K562 (cell line): Measurements from ENCODE around the gene PPM1N. TPM values are rescaled to one million over a fixed set of nuclear protein-coding genes. Genes with fewer than 3 reads are reported as not detected.

Source experiments
- ATAC-seq: fragments of 200-7000 bp; cut with Tn5 transposase; 3 replicates; pipeline ENCODE4 v1.9.1; 2020; ENCODE audit warnings: moderate library complexity
- BruUV-seq: library from RNA; stranded (reverse); fragments of 400-500 nt; replicated peaks from 2 replicates; lab custom pipeline; 2021; lab: Mats Ljungman, UMichigan
- CTCF ChIA-PET: fragments of 300-600 bp; formaldehyde crosslinking; extraction: SDS; loops from one replicate; lab custom pipeline; 2021; ENCODE audit warnings: low intra/inter-chr PET ratio; lab: Yijun Ruan, JAX
- POLR2A ChIA-PET: fragments of 300-600, 350-650 bp; sonication (Branson Sonifier 250); formaldehyde crosslinking; extraction: SDS; loops from one replicate; lab custom pipeline; 2021; ENCODE audit warnings: antibody characterized with exemption, inconsistent platforms; lab: Yijun Ruan, JAX
- DNase-seq, 4 experiments: peaks; one replicate each; pipeline versions ENCODE4 v3.0.0 to v3.0.0-alpha.2; 2011 to 2018; ENCODE audit warnings: low spot score in 3 of 4, mixed read lengths in 3 of 4; ENCODE audit errors: extremely low read depth in 1 of 4
- FAIRE-seq: peaks from 2 replicates; lab custom pipeline; 2011; peaks lifted over from hg19 to GRCh38; lab: Jason Lieb, UNC
- H2AFZ ChIP-seq: 2 replicates; pipeline ENCODE4 v1.6.0; 2011; ENCODE audit warnings: low read depth, low read length, control low read depth, inconsistent platforms
- H3K27ac ChIP-seq: fragments of 200-600 bp; 3 replicates; pipeline ENCODE4 v1.8.0; 2011; ENCODE audit warnings: low read depth, mild to moderate bottlenecking, control low read depth, inconsistent platforms, low read length, moderate library complexity, mixed read lengths; ENCODE audit errors: extremely low read depth
- H3K27me3 ChIP-seq, 2 experiments: fragments of 300-600 bp in 1 of 2; 2 replicates in 1 of 2; 3 replicates in 1 of 2; pipeline versions ENCODE4 v1.6.0 to v1.8.0; 2011; ENCODE audit warnings: inconsistent platforms in 2 of 2, low read length in 2 of 2, mild to moderate bottlenecking in 1 of 2, mixed read lengths in 1 of 2, moderate library complexity in 1 of 2; ENCODE audit not compliant: control insufficient read depth in 2 of 2, insufficient read depth in 2 of 2
- H3K36me3 ChIP-seq: fragments of 300-600 bp; 3 replicates; pipeline ENCODE4 v1.8.0; 2011; ENCODE audit warnings: mild to moderate bottlenecking, low read length, inconsistent platforms; ENCODE audit not compliant: control insufficient read depth, insufficient read depth
- H3K4me1 ChIP-seq, 2 experiments: fragments of 200-600 bp in 1 of 2; replicated peaks in 1 of 2; 2 replicates in 1 of 2; 3 replicates in 1 of 2; pipeline versions ENCODE4 v1.5.1 to v1.8.0; 2011; ENCODE audit warnings: inconsistent platforms in 2 of 2, low read length in 2 of 2, mild to moderate bottlenecking in 1 of 2, mixed read lengths in 1 of 2, moderate library complexity in 1 of 2; ENCODE audit not compliant: control insufficient read depth in 2 of 2, insufficient read depth in 2 of 2
- H3K4me2 ChIP-seq: 2 replicates; pipeline ENCODE4 v1.6.1; 2011; ENCODE audit warnings: low read length, control low read depth, inconsistent platforms, mixed read lengths; ENCODE audit not compliant: insufficient read depth
- H3K4me3 ChIP-seq: fragments of 200-600 bp; sonication (generic), shearing (Covaris generic); 2 replicates; pipeline ENCODE4 v1.5.1; 2016; ENCODE audit warnings: control low read depth, inconsistent platforms
- H3K79me2 ChIP-seq: fragments of 200-600 bp; 3 replicates; pipeline ENCODE4 v1.8.0; 2011; ENCODE audit warnings: low read length, inconsistent platforms; ENCODE audit not compliant: control insufficient read depth, insufficient read depth
- H3K9ac ChIP-seq, 2 experiments: 2 replicates each; pipeline versions ENCODE4 v1.6.0 to v1.6.1; 2011; ENCODE audit warnings: low read depth in 2 of 2, low read length in 2 of 2, control low read depth in 1 of 2, inconsistent platforms in 1 of 2, mild to moderate bottlenecking in 1 of 2, mixed read lengths in 1 of 2; ENCODE audit not compliant: insufficient read depth in 1 of 2
- H3K9me1 ChIP-seq: one replicate; pipeline ENCODE4 v1.6.0; 2011; ENCODE audit warnings: inconsistent platforms, mild to moderate bottlenecking, low read length, moderate library complexity; ENCODE audit not compliant: control insufficient read depth, insufficient read depth
- H3K9me3 ChIP-seq: replicated peaks from 2 replicates; pipeline ENCODE4 v1.5.1; 2011; ENCODE audit warnings: low read depth, low read length, inconsistent platforms; ENCODE audit not compliant: control insufficient read depth, insufficient read depth
- H4K20me1 ChIP-seq: replicated peaks from 2 replicates; pipeline ENCODE4 v1.6.1; 2011; ENCODE audit warnings: low read length, inconsistent platforms, mixed read lengths; ENCODE audit not compliant: control insufficient read depth, insufficient read depth
- ADNP ChIP-seq: fragments of 200-800 bp; sonication (Bioruptor generic); IDR thresholded peaks from 2 replicates; pipeline ENCODE4 v1.6.1; 2016; ENCODE audit warnings: missing genetic modification characterization, missing compliant biosample characterization
- ASH1L ChIP-seq: fragments of 450-650 bp; IDR thresholded peaks from 2 replicates; pipeline ENCODE4 v1.6.1; 2018; ENCODE audit warnings: borderline replicate concordance, mild to moderate bottlenecking, low read depth; ENCODE audit not compliant: partially characterized antibody
- ATF2 ChIP-seq: sonication (generic); formaldehyde crosslinking; IDR thresholded peaks from 2 replicates; pipeline ENCODE4 v1.8.1; 2022; ENCODE audit warnings: missing genetic modification reagents
- CBX3 ChIP-seq, 2 experiments: IDR thresholded peaks; 1 replicate in 1 of 2; 2 replicates in 1 of 2; pipeline ENCODE4 v1.6.1; 2012; ENCODE audit warnings: inconsistent platforms in 2 of 2, low read length in 2 of 2, borderline replicate concordance in 1 of 2, control low read depth in 1 of 2
- CREBBP ChIP-seq: IDR thresholded peaks from one replicate; pipeline ENCODE4 v1.6.1; 2012; ENCODE audit warnings: low read depth, mild to moderate bottlenecking, control low read depth, inconsistent platforms, low read length
- FOXK1 ChIP-seq: sonication (generic); formaldehyde crosslinking; IDR thresholded peaks from 2 replicates; pipeline ENCODE4 v1.8.0; 2022; ENCODE audit warnings: missing genetic modification reagents, mild to moderate bottlenecking, borderline replicate concordance
- FUS ChIP-seq: fragments of 200-400 bp; formaldehyde crosslinking; optimal IDR thresholded peaks from 2 replicates; pipeline ENCODE3; 2017; ENCODE audit warnings: low read depth, low read length
- HDAC8 ChIP-seq: fragments of 450-650 bp; IDR thresholded peaks from 2 replicates; pipeline ENCODE4 v1.6.1; 2016; ENCODE audit warnings: mild to moderate bottlenecking, missing genetic modification characterization, moderate library complexity, missing compliant biosample characterization
- KLF10 ChIP-seq: fragments of 250-450 bp; sonication (Bioruptor Pico); IDR thresholded peaks from 2 replicates; pipeline ENCODE4 v1.6.1; 2021; ENCODE audit warnings: matching md5 sums
- MYNN ChIP-seq, 2 experiments: sonication (generic); formaldehyde crosslinking in 1 of 2; IDR thresholded peaks; 2 replicates each; pipeline versions ENCODE4 v1.5.0 to v1.6.1; 2016 to 2020; ENCODE audit warnings: antibody characterized with exemption in 1 of 2, missing genetic modification reagents in 1 of 2
- NCOA4 ChIP-seq: fragments of 450-650 bp; IDR thresholded peaks from 2 replicates; pipeline ENCODE4 v1.6.1; 2018; ENCODE audit warnings: mild to moderate bottlenecking; ENCODE audit not compliant: partially characterized antibody
- RBM25 ChIP-seq: fragments of 200-400 bp; formaldehyde crosslinking; IDR thresholded peaks from 2 replicates; pipeline ENCODE4 v1.6.1; 2018; ENCODE audit warnings: low read length, low read depth, moderate library complexity; ENCODE audit not compliant: severe bottlenecking
- RCOR1 ChIP-seq, 2 experiments: IDR thresholded peaks; 2 replicates each; pipeline ENCODE4 v1.6.1; 2012; ENCODE audit warnings: low read depth in 2 of 2, low read length in 2 of 2, borderline replicate concordance in 1 of 2, improper control_type of control experiment in 1 of 2
- SRSF1 ChIP-seq: fragments of 200-400 bp; formaldehyde crosslinking; IDR thresholded peaks from 2 replicates; pipeline ENCODE4 v1.6.1; 2017; ENCODE audit warnings: mild to moderate bottlenecking, low read depth, low read length, moderate library complexity
- YBX1 ChIP-seq: fragments of 450-650 bp; IDR thresholded peaks from 2 replicates; pipeline ENCODE4 v1.7.1; 2016; ENCODE audit warnings: mild to moderate bottlenecking
- ZNF311 ChIP-seq: fragments of 250-450 bp; sonication (Bioruptor Pico); IDR thresholded peaks from 2 replicates; pipeline ENCODE4 v1.4.0; 2020; ENCODE audit warnings: mild to moderate bottlenecking, moderate library complexity
- WGBS: fragments of 100-300 bp; shearing (Covaris generic); methylation state at CpG from one replicate; pipeline ENCODE4 v1.1.6; 2016; ENCODE audit warnings: low coverage, mixed read lengths; ENCODE audit not compliant: insufficient coverage; ENCODE audit errors: missing lambda C conversion rate; 5-methylcytosine and 5-hydroxymethylcytosine counted together
- in situ Hi-C: fragments of 300-500 bp; cut with MboI; formaldehyde crosslinking; loops from 4 replicates; pipeline ENCODE4 v1.15.0; 2018; ENCODE audit warnings: inconsistent platforms, mixed read lengths
- intact Hi-C: fragments of 100-400 bp; cut with micrococcal nuclease; formaldehyde crosslinking; loops from 2 replicates; pipeline ENCODE4 v1.14.2; 2022
- polyA plus RNA-seq, 8 experiments: library from polyadenylated mRNA; depleted of rRNA in 4 of 8; stranded (reverse) in 5 of 8; unstranded in 3 of 8; fragments of >200 nt; fragmentation: Nextera tagmentation in 2 of 8; fragmentation: Illumina TruSeq in 1 of 8; extraction: Ambion mirVana in 2 of 8; extraction: Trizol in 1 of 8; gene quantifications; 2 replicates each; pipeline versions ENCODE4 v1.2.1 to v1.2.3, GENCODE V29; 2011 to 2014; ENCODE audit warnings: inconsistent platforms in 1 of 8, missing spikeins in 1 of 8
- total RNA-seq, 7 experiments: library from RNA; depleted of rRNA in 6 of 7; stranded (reverse); fragments of >200 nt in 6 of 7; fragmentation: Illumina TruSeq in 2 of 7; extraction: Trizol in 2 of 7; gene quantifications; 2 replicates each; pipeline versions ENCODE4 v1.2.1 to v1.2.3, GENCODE V29; 2011 to 2021; ENCODE audit warnings: low replicate concordance in 1 of 7

PPM1N gene
- total and polyA plus RNA-seq, 9 of the 15 experiments (the other 6 are each of a cell fraction or from before 2014, with no cell fraction given): 4.5 to 15.6 (median 8.7) TPM

- H3K4me3 ChIP-seq: no peak overlapping the region
- TF ChIP-seq ADNP (tag) (peak; percentile 50; the same call in 1 of the 2 replicates), CBX3 (IDR thresholded peaks at IDR 0.05; ENCODE audit: borderline replicate concordance in 1 of 2, low read length in 2 of 2) (peak in 1 of 2 experiments; percentile 49; a peak in 1 of 3 replicates), RBM25 (peak; percentile 79), NCOA4 (no peak)
- H3K79me2 ChIP-seq: no peaks in the 10 kb centered on the region
- DNase-seq (no peak), FAIRE-seq (peak; percentile 23), ATAC-seq (no peak)
- intact Hi-C loops (no loop called here), in situ Hi-C loops (no loop called here)
- no peak overlapping the region for H3K4me2 ChIP-seq
- no TSS peak for BruUV-seq
- ChIA-PET POLR2A (no interaction called here), CTCF (no interaction called here)
- no peak overlapping the region for H2AFZ ChIP-seq
- no peaks in the 10 kb centered on the region for H3K9me1 ChIP-seq
- no peak overlapping the region for H3K9ac ChIP-seq
- H3K9me3 ChIP-seq: peaks cover 1% of the 10 kb centered on the region; the same call in 1 of the 2 replicates
- no peaks in the 10 kb centered on the region for H4K20me1 ChIP-seq
- H3K27me3 ChIP-seq: no peaks in the 10 kb centered on the region
- peaks cover 3 to 24% of the 10 kb centered on the region in 2 experiments; a peak in 3 of 5 replicates for H3K4me1 ChIP-seq
- H3K36me3 ChIP-seq: peaks cover 21% of the 10 kb centered on the region; the same call in 2 of the 3 replicates
- WGBS: 73% methylated on average over 1 of the region's 1 CpG
- H3K27ac ChIP-seq: no peak overlapping the region
Measured at GRCh38 chr19:45531349-45531748, 33.1 kb downstream of the PPM1N start.

- Histone ChIP-seq H2AFZ (no peak overlapping the region), H3K9me3 (0 out of 2 replicates have a peak, but pooled peaks cover 1% of the 10 kb centered on the region), H3K4me2 (no peak overlapping the region), H4K20me1 (no peaks in the 10 kb centered on the region), H3K4me1 (peaks cover 0 to 3% of the 10 kb centered on the region in 2 experiments; a peak in 2 of 5 replicates), H3K27ac (no peak overlapping the region), H3K9me1 (no peaks in the 10 kb centered on the region), H3K4me3 (no peak overlapping the region), H3K36me3 (no peaks in the 10 kb centered on the region), H3K9ac (no peak overlapping the region), H3K27me3 (no peaks in the 10 kb centered on the region), H3K79me2 (no peaks in the 10 kb centered on the region)
- in situ Hi-C loops (no loop called here), intact Hi-C loops (no loop called here)
- FAIRE-seq (no peak), ATAC-seq (no peak), DNase-seq (no peak)
- no TSS peak for BruUV-seq
- WGBS: 66% methylated on average over 8 of the region's 9 CpGs
- ChIA-PET POLR2A (interaction anchor here (0.7 kb wide), 1 partner anchor 11 kb away, joined by 3 read pairs; no protein-coding TSS in a partner anchor), CTCF (no interaction called here)
- TF ChIP-seq CREBBP (no peak), KLF10 (no peak), HDAC8 (tag) (no peak), FOXK1 (CRISPR knock-in tag) (no peak), ASH1L (no peak), SRSF1 (no peak), RCOR1 (IDR thresholded peaks at IDR 0.05; ENCODE audit: borderline replicate concordance in 1 of 2, low read depth in 2 of 2, low read length in 2 of 2) (no peak), ATF2 (CRISPR knock-in tag) (no peak), ZNF311 (no peak), YBX1 (no peak), MYNN (IDR thresholded peaks at IDR 0.05) (no peak), MYNN (CRISPR knock-in tag; IDR thresholded peaks at IDR 0.05) (no peak), FUS (no peak)
Measured at GRCh38 chr19:45539459-45539858, 41.2 kb downstream of the PPM1N start.
